ENCODE data around the gene RAB1B.

Gene RAB1B

GRCh38 chr11:66325263-66325671, 56.8 kb downstream of the RAB1B start:
- DNase-seq: no peak

GRCh38 chr11:66326261-66327111, 58.0 kb downstream of the RAB1B start:
- DNase-seq: no peak
